ENCODE data around the gene ZBTB39. TPM values are rescaled to one million over a fixed set of nuclear protein-coding genes. Genes with fewer than 3 reads are reported as not detected.
"Not testable (repeated sequence)": the region's sequence is repeated elsewhere in the genome, so short reads cannot be mapped to it uniquely, and the experiment has no call there.

The ZBTB39 gene
- total RNA-seq, 1 experiment from 2014 or later, result 3.4 TPM

GRCh38 chr12:57031138-57031725 lies 24.9 kb upstream of the ZBTB39 start:
- DNase-seq (ENCODE audit: low spot score), result peak; percentile 23

GRCh38 chr12:57029457-57029856 lies 23.1 kb upstream of the ZBTB39 start:
- DNase-seq (ENCODE audit: low spot score), result no peak

- DNase-seq (ENCODE audit: low spot score), result no peak
Observed at GRCh38 chr12:57027805-57028153, 21.4 kb upstream of the ZBTB39 start.

GRCh38 chr12:57027011-57027804 lies 20.9 kb upstream of the ZBTB39 start:
- no peak for DNase-seq (ENCODE audit: low spot score)

GRCh38 chr12:57025196-57025595 lies 18.9 kb upstream of the ZBTB39 start:
- no peak for DNase-seq (ENCODE audit: low spot score)

- not testable (repeated sequence) for DNase-seq (ENCODE audit: low spot score)
Observed at GRCh38 chr12:57022324-57022723, 16.0 kb upstream of the ZBTB39 start.

- DNase-seq (ENCODE audit: low spot score), result no peak
Observed at GRCh38 chr12:57019983-57020719, 13.8 kb upstream of the ZBTB39 start.

GRCh38 chr12:57018906-57019305 lies 12.6 kb upstream of the ZBTB39 start:
- DNase-seq (ENCODE audit: low spot score), result no peak

- DNase-seq (ENCODE audit: low spot score), result not testable (repeated sequence)
Observed at GRCh38 chr12:57018353-57018752, 12.0 kb upstream of the ZBTB39 start.

GRCh38 chr12:57016348-57016747 lies 10.0 kb upstream of the ZBTB39 start, which contains the start of gene TAC3:
Gene TAC3, minus strand, starts transcription at chr12:57016529. Its CDS starts 732 bp downstream, at chr12:57015797.
- DNase-seq (ENCODE audit: low spot score), result no peak

- no peak for DNase-seq (ENCODE audit: low spot score)
Observed at GRCh38 chr12:57012600-57013465, 6.5 kb upstream of the ZBTB39 start.

- no peak for DNase-seq (ENCODE audit: low spot score)
Observed at GRCh38 chr12:57011438-57012424, 5.4 kb upstream of the ZBTB39 start.

- no peak for DNase-seq (ENCODE audit: low spot score)
Observed at GRCh38 chr12:57010627-57011247, 4.4 kb upstream of the ZBTB39 start.

- no peak for DNase-seq (ENCODE audit: low spot score)
Observed at GRCh38 chr12:57009949-57010626, 3.7 kb upstream of the ZBTB39 start.

- peak; percentile 58 for DNase-seq (ENCODE audit: low spot score)
Observed at GRCh38 chr12:57008178-57008577, 1.8 kb upstream of the ZBTB39 start.

GRCh38 chr12:57006809-57007475 lies 596 bp upstream of the ZBTB39 start:
- DNase-seq (ENCODE audit: low spot score), result no peak

GRCh38 chr12:57004651-57005050 lies 1.7 kb downstream of the ZBTB39 start:
- no peak for DNase-seq (ENCODE audit: low spot score)

- DNase-seq (ENCODE audit: low spot score), result no peak
Observed at GRCh38 chr12:57003395-57003794, 3.0 kb downstream of the ZBTB39 start.

- peak; percentile 81 for DNase-seq (ENCODE audit: low spot score)
Observed at GRCh38 chr12:57001448-57001906, 4.9 kb downstream of the ZBTB39 start.
